Duodenal mucosa (tissue), 2 donors: ENCODE results near the gene OR5A2.

Source experiments
- H3K27ac ChIP-seq: one replicate; pipeline ENCODE4 v1.7.0; 2013; ENCODE audit warnings: low read depth, low read length
- H3K27me3 ChIP-seq, 2 donors: one replicate each; pipeline ENCODE4 v1.7.0; 2013; ENCODE audit warnings: low read length in 2 of 2, control low read depth in 1 of 2; ENCODE audit not compliant: insufficient read depth in 2 of 2, control insufficient read depth in 1 of 2
- H3K36me3 ChIP-seq, 2 donors: one replicate each; pipeline ENCODE4 v1.7.0; 2013; ENCODE audit warnings: low read length in 2 of 2, control low read depth in 1 of 2; ENCODE audit not compliant: insufficient read depth in 2 of 2, control insufficient read depth in 1 of 2
- H3K4me1 ChIP-seq, 2 donors: one replicate each; pipeline ENCODE4 v1.7.0; 2013; ENCODE audit warnings: low read length in 2 of 2, control low read depth in 1 of 2; ENCODE audit not compliant: insufficient read depth in 2 of 2, control insufficient read depth in 1 of 2
- H3K4me3 ChIP-seq, 2 donors: one replicate each; pipeline ENCODE4 v1.7.0; 2013; ENCODE audit warnings: low read length in 2 of 2, low read depth in 1 of 2
- H3K9ac ChIP-seq, 2 donors: one replicate each; pipeline ENCODE4 v1.7.0; 2013; ENCODE audit warnings: low read length in 2 of 2, low read depth in 1 of 2
- H3K9me3 ChIP-seq, 2 donors: one replicate each; pipeline ENCODE4 v1.7.0; 2013; ENCODE audit warnings: low read length in 2 of 2, control low read depth in 1 of 2; ENCODE audit not compliant: control insufficient read depth in 1 of 2

OR5A2 gene

DNA sequence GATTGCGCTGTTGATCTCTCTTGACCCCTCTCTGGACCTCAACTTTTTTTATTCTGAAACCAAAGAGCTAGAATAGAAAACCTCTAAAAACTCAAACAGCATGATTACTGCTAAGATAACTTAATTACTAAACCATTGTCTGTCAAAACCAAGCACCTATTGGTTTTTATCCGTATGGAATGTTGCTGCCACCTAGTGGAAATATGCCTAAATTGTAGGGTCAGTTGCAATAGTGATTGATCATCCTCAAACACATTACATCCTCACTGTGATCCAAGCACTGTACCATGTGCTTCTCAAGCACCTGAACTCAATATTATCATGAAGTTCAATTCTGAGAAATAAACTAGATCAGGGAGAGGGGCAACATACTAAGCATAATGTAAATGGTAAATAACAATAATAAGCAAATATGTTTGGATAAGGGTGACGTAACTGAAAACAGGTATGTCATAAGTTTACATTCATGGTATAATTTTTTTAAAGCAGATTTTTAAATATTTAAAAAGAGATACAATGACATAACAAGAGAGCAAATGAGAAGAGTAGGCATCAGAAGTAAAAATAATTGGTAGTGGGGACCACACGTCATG is 3.8 kb upstream of the OR5A2 start:
- Histone ChIP-seq H3K9ac (no peak overlapping the region), H3K9me3 (no peaks in the 10 kb centered on the region), H3K36me3 (no peaks in the 10 kb centered on the region), H3K27me3 (no peaks in the 10 kb centered on the region), H3K4me1 (no peaks in the 10 kb centered on the region), H3K27ac (no peak overlapping the region), H3K4me3 (no peak overlapping the region)

DNA sequence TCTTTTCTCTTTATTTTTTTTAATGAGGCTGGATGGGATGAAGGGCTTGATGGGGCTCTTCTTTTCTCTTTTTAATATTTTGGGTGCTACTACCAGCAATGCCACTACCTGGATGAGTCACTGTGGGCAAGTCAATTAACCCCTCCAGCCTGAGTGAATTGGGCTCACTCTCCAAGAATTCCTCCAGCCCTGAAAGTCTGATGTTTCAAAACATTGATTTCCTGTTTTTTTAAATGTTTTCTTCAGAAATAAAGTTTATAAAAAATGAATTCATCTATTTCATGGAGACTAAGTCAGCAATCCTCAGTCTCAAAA is 812 bp upstream of the OR5A2 start:
- Histone ChIP-seq H3K27me3 (no peaks in the 10 kb centered on the region), H3K4me1 (no peaks in the 10 kb centered on the region), H3K9me3 (no peaks in the 10 kb centered on the region), H3K4me3 (no peak overlapping the region), H3K27ac (no peak overlapping the region), H3K9ac (no peak overlapping the region), H3K36me3 (no peaks in the 10 kb centered on the region)

- Histone ChIP-seq H3K4me3 (no peak overlapping the region), H3K27ac (no peak overlapping the region), H3K36me3 (no peaks in the 10 kb centered on the region), H3K27me3 (no peaks in the 10 kb centered on the region), H3K9me3 (no peaks in the 10 kb centered on the region), H3K4me1 (no peaks in the 10 kb centered on the region), H3K9ac (no peak overlapping the region)
These were observed 1.1 kb downstream of the OR5A2 start for GRCh38 chr11:59425131-59425530.

GRCh38 chr11:59423835-59424234 is 2.4 kb downstream of the OR5A2 start:
- no peak overlapping the region for H3K4me3 ChIP-seq
- no peaks in the 10 kb centered on the region for H3K4me1 ChIP-seq
- no peaks in the 10 kb centered on the region for H3K27me3 ChIP-seq
- no peak overlapping the region for H3K9ac ChIP-seq
- no peak overlapping the region for H3K27ac ChIP-seq
- H3K36me3 ChIP-seq, result no peaks in the 10 kb centered on the region
- H3K9me3 ChIP-seq, result no peaks in the 10 kb centered on the region

- H3K4me1 ChIP-seq, result no peaks in the 10 kb centered on the region
- H3K9me3 ChIP-seq, result no peaks in the 10 kb centered on the region
- no peak overlapping the region for H3K27ac ChIP-seq
- no peak overlapping the region for H3K9ac ChIP-seq
- H3K4me3 ChIP-seq, result no peak overlapping the region
- no peaks in the 10 kb centered on the region for H3K36me3 ChIP-seq
- H3K27me3 ChIP-seq, result no peaks in the 10 kb centered on the region
These were observed 8.1 kb downstream of the OR5A2 start for GRCh38 chr11:59418156-59418555.

- Histone ChIP-seq H3K36me3 (no peaks in the 10 kb centered on the region), H3K27me3 (no peaks in the 10 kb centered on the region), H3K9me3 (peaks cover 0 to 2% of the 10 kb centered on the region in 2 donors), H3K4me1 (no peaks in the 10 kb centered on the region), H3K4me3 (no peak overlapping the region), H3K9ac (no peak overlapping the region), H3K27ac (no peak overlapping the region)
These were observed 9.2 kb downstream of the OR5A2 start for GRCh38 chr11:59417023-59417422.

- no peak overlapping the region for H3K27ac ChIP-seq
- H3K27me3 ChIP-seq, result no peaks in the 10 kb centered on the region
- no peaks in the 10 kb centered on the region for H3K4me1 ChIP-seq
- peaks cover 0 to 2% of the 10 kb centered on the region in 2 donors for H3K9me3 ChIP-seq
- H3K4me3 ChIP-seq, result no peak overlapping the region
- H3K36me3 ChIP-seq, result no peaks in the 10 kb centered on the region
- no peak overlapping the region for H3K9ac ChIP-seq
These were observed 9.6 kb downstream of the OR5A2 start for GRCh38 chr11:59416613-59417012.

GRCh38 chr11:59415111-59415510 is 11.1 kb downstream of the OR5A2 start:
- Histone ChIP-seq H3K4me3 (no peak overlapping the region), H3K9me3 (peaks cover 2 to 3% of the 10 kb centered on the region in 2 donors), H3K36me3 (no peaks in the 10 kb centered on the region), H3K27me3 (no peaks in the 10 kb centered on the region), H3K27ac (no peak overlapping the region), H3K9ac (no peak overlapping the region), H3K4me1 (no peaks in the 10 kb centered on the region)

- no peaks in the 10 kb centered on the region for H3K27me3 ChIP-seq
- H3K27ac ChIP-seq, result no peak overlapping the region
- no peaks in the 10 kb centered on the region for H3K4me1 ChIP-seq
- H3K36me3 ChIP-seq, result no peaks in the 10 kb centered on the region
- H3K9ac ChIP-seq, result no peak overlapping the region
- H3K4me3 ChIP-seq, result no peak overlapping the region
- peaks cover 6 to 9% of the 10 kb centered on the region in 2 donors for H3K9me3 ChIP-seq
These were observed 12.6 kb downstream of the OR5A2 start for GRCh38 chr11:59413646-59414045.

DNA sequence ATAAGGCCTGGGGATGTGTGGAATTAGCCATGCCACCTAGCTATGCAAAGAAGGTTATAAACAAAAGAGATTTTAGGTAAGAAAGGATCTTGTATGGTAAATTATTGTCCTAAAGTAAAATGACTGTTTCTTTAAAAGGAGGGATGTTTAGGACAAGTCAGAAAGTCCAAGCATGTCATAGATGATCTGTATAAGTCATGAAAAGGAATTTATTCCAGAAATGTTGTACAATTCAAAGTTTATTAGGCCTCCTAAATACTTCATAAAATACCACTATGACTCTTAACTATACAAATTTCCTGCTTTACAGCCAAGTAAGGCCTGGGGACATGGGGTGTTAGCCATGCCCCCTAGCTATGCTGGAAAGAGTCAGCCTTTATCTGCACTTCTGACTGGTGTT is 22.7 kb downstream of the OR5A2 start:
- Histone ChIP-seq H3K4me3 (no peak overlapping the region), H3K4me1 (no peaks in the 10 kb centered on the region), H3K27me3 (no peaks in the 10 kb centered on the region), H3K36me3 (no peaks in the 10 kb centered on the region), H3K9me3 (peaks cover 9 to 13% of the 10 kb centered on the region in 2 donors), H3K27ac (no peak overlapping the region), H3K9ac (no peak overlapping the region)

DNA sequence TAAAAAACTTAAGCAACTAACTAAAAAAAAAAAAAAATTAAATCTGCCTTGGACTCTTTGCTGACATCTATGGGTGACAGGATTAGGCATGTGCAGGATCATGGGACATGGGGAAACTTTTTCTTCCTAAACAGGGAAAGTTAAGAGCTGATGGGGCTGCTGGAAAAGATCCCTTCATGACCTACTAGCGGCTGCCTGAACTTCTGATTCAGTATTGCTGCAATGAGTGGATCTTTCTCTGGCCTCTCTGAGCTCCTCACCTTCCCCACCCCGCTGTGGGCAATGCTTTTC is 25.0 kb downstream of the OR5A2 start:
- H3K27me3 ChIP-seq, result no peaks in the 10 kb centered on the region
- no peaks in the 10 kb centered on the region for H3K4me1 ChIP-seq
- peaks cover 6 to 13% of the 10 kb centered on the region in 2 donors for H3K9me3 ChIP-seq
- H3K27ac ChIP-seq, result no peak overlapping the region
- H3K4me3 ChIP-seq, result no peak overlapping the region
- H3K9ac ChIP-seq, result no peak overlapping the region
- H3K36me3 ChIP-seq, result no peaks in the 10 kb centered on the region
